ENCODE results near the gene E2F6. TPM values are rescaled to one million over a fixed set of nuclear protein-coding genes. Genes with fewer than 3 reads are reported as not detected.

The E2F6 gene
- total RNA-seq, 1 experiment from 2014 or later = 14.2 TPM

DNA sequence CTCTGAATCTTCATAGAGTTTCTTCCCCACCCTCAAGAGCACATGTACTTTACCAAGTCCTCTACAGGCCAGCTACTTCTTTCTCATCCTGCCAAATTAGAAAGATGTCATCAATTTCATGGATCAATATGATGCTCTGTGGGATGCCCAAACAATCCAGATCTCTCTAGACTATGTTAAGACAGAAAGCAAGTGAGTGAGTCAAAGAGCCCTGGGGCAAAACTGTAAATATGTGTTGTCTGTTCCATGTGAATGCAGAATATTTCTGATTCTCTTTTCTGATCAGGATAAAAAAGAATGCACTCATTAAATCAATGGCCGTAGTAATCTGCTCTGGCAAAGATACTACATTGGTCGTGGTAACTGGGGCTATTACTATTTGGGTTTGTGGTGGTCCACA lies 68.4 kb downstream of the E2F6 start:
- TF ChIP-seq, protein P1, sequence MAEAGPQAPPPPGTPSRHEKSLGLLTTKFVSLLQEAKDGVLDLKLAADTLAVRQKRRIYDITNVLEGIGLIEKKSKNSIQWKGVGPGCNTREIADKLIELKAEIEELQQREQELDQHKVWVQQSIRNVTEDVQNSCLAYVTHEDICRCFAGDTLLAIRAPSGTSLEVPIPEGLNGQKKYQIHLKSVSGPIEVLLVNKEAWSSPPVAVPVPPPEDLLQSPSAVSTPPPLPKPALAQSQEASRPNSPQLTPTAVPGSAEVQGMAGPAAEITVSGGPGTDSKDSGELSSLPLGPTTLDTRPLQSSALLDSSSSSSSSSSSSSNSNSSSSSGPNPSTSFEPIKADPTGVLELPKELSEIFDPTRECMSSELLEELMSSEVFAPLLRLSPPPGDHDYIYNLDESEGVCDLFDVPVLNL (CRISPR knock-in tag; IDR thresholded peaks at IDR 0.05; ENCODE audit: borderline replicate concordance, low read depth) = no peak
- TF ChIP-seq, protein P2, sequence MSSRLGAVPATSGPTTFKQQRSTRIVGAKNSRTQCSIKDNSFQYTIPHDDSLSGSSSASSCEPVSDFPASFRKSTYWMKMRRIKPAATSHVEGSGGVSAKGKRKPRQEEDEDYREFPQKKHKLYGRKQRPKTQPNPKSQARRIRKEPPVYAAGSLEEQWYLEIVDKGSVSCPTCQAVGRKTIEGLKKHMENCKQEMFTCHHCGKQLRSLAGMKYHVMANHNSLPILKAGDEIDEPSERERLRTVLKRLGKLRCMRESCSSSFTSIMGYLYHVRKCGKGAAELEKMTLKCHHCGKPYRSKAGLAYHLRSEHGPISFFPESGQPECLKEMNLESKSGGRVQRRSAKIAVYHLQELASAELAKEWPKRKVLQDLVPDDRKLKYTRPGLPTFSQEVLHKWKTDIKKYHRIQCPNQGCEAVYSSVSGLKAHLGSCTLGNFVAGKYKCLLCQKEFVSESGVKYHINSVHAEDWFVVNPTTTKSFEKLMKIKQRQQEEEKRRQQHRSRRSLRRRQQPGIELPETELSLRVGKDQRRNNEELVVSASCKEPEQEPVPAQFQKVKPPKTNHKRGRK (CRISPR knock-in tag; IDR thresholded peaks at IDR 0.05; ENCODE audit: borderline replicate concordance) = no peak
- Mint-ChIP-seq H3K36me3 (no peaks in the 10 kb centered on the region), H3K4me1 (peaks cover 11% of the 10 kb centered on the region; the same call in 1 of the 2 replicates), H3K9me3 (peaks cover 4% of the 10 kb centered on the region; the same call in 1 of the 2 replicates), H3K27me3 (ENCODE audit: low read depth) (no peaks in the 10 kb centered on the region), H3K4me3 (no peak overlapping the region), H3K27ac (no peak overlapping the region)
- DNase-seq (ENCODE audit: low spot score) = no peak
- ATAC-seq = no peak
- ChIA-PET POLR2A (no interaction called here), CTCF (interaction anchor here (1.2 to 2.0 kb wide), 2 partner anchors 14 to 265 kb away, joined by 5 to 8 read pairs; no protein-coding TSS in a partner anchor)

DNA sequence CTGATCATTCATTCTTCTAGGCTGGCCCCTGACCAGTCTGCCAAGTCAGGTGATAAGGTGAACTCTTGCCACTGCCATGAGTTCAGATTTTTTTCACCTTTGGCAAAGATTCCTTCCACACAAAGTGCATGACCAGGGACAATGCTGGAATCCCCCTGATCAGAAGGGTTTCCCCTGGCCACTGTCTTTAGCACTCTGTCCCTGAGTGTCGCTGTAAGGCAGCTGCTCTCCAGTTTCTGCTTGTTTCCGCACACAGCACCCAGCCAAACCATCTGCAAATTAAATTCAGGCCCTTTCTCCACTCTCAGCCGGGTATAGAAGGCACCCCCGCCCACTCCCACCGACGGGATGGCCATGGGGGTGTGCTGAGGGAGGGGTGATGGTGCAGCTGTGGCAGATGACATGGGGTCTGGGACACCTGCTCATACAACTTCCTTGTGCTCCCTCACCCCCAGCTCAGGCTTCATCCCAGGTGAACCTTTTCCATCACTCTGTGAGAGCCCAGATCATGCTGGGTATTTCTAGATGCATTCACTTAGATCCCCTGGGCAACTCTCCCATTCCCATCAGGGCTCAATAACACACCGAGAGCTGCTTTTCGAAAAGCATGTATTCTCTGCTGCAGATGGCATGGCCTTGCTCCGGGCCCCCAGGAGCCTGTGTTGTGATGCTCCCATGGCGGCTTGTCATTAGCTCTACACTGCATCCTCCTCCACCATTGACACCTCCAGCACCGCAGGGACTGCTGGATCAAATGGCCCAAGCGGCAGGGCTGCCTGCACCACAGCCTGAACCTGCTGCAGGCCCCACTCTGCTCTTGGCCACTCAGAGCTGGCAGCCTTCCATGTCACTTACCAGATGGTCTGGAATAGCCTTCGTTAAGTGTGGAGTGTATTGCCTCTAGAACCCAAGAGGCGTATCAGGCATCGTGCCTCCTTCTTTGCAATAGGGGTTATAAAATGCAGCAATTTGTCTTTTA lies 69.2 kb downstream of the E2F6 start:
- DNase-seq (ENCODE audit: low spot score) = no peak
- Mint-ChIP-seq H3K4me3 (no peak overlapping the region), H3K36me3 (no peaks in the 10 kb centered on the region), H3K9me3 (no peaks in the 10 kb centered on the region), H3K27ac (no peak overlapping the region), H3K4me1 (peaks cover 15% of the 10 kb centered on the region; the same call in 1 of the 2 replicates), H3K27me3 (ENCODE audit: low read depth) (no peaks in the 10 kb centered on the region)
- POLR2A ChIA-PET = no interaction called here
- CTCF ChIA-PET = interaction anchor here (1.0 to 2.0 kb wide), 3 partner anchors 15 to 264 kb away, joined by 5 to 8 read pairs (median 5); a partner anchor contains a TSS
- no peak for ATAC-seq
- TF ChIP-seq EMX1 (CRISPR knock-in tag; IDR thresholded peaks at IDR 0.05) (no peak), CREB1 (CRISPR knock-in tag; IDR thresholded peaks at IDR 0.05) (no peak), RELA (CRISPR knock-in tag; IDR thresholded peaks at IDR 0.05; ENCODE audit: borderline replicate concordance) (no peak), USF1 (CRISPR knock-in tag; IDR thresholded peaks at IDR 0.05) (no peak), USF2 (CRISPR knock-in tag; IDR thresholded peaks at IDR 0.05) (no peak), NFATC4 (CRISPR knock-in tag; IDR thresholded peaks at IDR 0.05) (no peak), OVOL2 (CRISPR knock-in tag; IDR thresholded peaks at IDR 0.05; ENCODE audit: borderline replicate concordance) (no peak), TEAD1 (CRISPR knock-in tag; IDR thresholded peaks at IDR 0.05) (no peak), SP1 (CRISPR knock-in tag; conservative IDR thresholded peaks at IDR 0.05) (no peak), ATF1 (CRISPR knock-in tag; IDR thresholded peaks at IDR 0.05) (no peak), TCF7 (CRISPR knock-in tag; IDR thresholded peaks at IDR 0.05; ENCODE audit: low read depth) (no peak), PRDM15 (CRISPR knock-in tag; IDR thresholded peaks at IDR 0.05) (no peak), FOXP1 (CRISPR knock-in tag; IDR thresholded peaks at IDR 0.05; ENCODE audit: borderline replicate concordance) (no peak)
- TF ChIP-seq, protein P3, sequence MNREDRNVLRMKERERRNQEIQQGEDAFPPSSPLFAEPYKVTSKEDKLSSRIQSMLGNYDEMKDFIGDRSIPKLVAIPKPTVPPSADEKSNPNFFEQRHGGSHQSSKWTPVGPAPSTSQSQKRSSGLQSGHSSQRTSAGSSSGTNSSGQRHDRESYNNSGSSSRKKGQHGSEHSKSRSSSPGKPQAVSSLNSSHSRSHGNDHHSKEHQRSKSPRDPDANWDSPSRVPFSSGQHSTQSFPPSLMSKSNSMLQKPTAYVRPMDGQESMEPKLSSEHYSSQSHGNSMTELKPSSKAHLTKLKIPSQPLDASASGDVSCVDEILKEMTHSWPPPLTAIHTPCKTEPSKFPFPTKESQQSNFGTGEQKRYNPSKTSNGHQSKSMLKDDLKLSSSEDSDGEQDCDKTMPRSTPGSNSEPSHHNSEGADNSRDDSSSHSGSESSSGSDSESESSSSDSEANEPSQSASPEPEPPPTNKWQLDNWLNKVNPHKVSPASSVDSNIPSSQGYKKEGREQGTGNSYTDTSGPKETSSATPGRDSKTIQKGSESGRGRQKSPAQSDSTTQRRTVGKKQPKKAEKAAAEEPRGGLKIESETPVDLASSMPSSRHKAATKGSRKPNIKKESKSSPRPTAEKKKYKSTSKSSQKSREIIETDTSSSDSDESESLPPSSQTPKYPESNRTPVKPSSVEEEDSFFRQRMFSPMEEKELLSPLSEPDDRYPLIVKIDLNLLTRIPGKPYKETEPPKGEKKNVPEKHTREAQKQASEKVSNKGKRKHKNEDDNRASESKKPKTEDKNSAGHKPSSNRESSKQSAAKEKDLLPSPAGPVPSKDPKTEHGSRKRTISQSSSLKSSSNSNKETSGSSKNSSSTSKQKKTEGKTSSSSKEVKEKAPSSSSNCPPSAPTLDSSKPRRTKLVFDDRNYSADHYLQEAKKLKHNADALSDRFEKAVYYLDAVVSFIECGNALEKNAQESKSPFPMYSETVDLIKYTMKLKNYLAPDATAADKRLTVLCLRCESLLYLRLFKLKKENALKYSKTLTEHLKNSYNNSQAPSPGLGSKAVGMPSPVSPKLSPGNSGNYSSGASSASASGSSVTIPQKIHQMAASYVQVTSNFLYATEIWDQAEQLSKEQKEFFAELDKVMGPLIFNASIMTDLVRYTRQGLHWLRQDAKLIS (CRISPR knock-in tag; IDR thresholded peaks at IDR 0.05; ENCODE audit: borderline replicate concordance) = no peak
- TF ChIP-seq, protein P4, sequence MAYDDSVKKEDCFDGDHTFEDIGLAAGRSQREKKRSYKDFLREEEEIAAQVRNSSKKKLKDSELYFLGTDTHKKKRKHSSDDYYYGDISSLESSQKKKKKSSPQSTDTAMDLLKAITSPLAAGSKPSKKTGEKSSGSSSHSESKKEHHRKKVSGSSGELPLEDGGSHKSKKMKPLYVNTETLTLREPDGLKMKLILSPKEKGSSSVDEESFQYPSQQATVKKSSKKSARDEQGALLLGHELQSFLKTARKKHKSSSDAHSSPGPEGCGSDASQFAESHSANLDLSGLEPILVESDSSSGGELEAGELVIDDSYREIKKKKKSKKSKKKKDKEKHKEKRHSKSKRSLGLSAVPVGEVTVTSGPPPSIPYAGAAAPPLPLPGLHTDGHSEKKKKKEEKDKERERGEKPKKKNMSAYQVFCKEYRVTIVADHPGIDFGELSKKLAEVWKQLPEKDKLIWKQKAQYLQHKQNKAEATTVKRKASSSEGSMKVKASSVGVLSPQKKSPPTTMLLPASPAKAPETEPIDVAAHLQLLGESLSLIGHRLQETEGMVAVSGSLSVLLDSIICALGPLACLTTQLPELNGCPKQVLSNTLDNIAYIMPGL (CRISPR knock-in tag; IDR thresholded peaks at IDR 0.05) = no peak
